ENCODE results near the gene MAPK7. TPM values are rescaled to one million over a fixed set of nuclear protein-coding genes. Genes with fewer than 3 reads are reported as not detected.
A peak's percentile ranks its signal among the peaks of the same experiment; 100 is the strongest.

The MAPK7 gene
- total and polyA plus RNA-seq, 2 experiments from 2014 or later = 21.2 to 28.6 TPM

DNA sequence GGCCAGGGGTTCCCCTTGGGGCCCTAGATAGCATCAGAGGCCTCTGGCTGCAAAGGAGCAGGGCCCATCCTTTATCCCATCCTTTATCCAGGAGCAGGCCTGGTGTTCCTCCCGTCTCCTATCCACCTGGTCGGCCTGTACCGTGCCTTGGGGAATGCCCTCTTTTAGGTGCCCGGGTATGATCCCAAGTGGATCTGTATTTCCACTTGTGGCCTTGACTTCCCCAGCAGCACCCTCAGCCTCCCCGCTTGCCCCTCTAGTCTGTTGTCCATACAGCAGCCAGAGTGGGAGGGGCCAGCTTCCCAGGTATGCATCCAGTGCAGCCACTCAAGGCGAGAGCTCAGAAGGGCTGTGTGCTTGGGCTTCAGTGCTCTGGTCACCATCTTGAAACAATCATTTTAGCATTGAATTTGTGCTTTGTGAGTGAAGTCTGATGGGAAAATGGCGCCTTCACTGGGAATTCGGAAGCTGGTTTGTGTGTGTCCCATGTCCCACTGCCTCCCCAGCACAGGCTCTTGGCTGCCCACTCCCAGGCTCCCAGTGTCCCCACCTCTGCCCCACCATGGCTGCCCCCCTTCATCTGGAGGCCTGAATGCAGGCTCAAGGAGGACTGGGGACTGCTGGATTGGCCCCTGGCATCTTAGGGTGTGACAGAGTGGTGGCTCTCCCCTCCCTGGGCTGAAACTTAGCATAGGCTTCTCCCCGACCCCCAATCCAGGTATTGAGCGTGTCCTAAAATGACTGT lies 29.5 kb downstream of the MAPK7 start:
- H3K79me2 ChIP-seq (ENCODE audit: insufficient read depth) = no peaks in the 10 kb centered on the region
- peaks cover 23% of the 10 kb centered on the region for H3K4me1 ChIP-seq (ENCODE audit: insufficient read depth)
- in situ Hi-C loops (cut with MboI) = no loop called here
- DNase-seq = no peak
- H2AFZ ChIP-seq = no peak overlapping the region
- TF ChIP-seq EZH2phosphoT487 (IDR thresholded peaks at IDR 0.05; ENCODE audit: insufficient read depth, low read depth) = no peak
- TF ChIP-seq EZH2 (IDR thresholded peaks at IDR 0.05; ENCODE audit: insufficient read depth, poor library complexity, severe bottlenecking) = no peak
- no peaks in the 10 kb centered on the region for H3K36me3 ChIP-seq (ENCODE audit: low read depth)
- no peak overlapping the region for H3K9ac ChIP-seq
- H3K4me2 ChIP-seq (ENCODE audit: unreplicated experiment) = no peak overlapping the region
- no peaks in the 10 kb centered on the region for H3K27me3 ChIP-seq (replicated peaks; ENCODE audit: insufficient read depth)
- no peaks in the 10 kb centered on the region for H3K9me3 ChIP-seq (ENCODE audit: low read depth)
- 96 to 98% methylated on average over 10 of the region's 10 CpGs for WGBS, 2 experiments (ENCODE audit: low coverage in 1 of 2, low lambda C conversion rate in 2 of 2, missing lambda C conversion rate in 2 of 2)
- no peak overlapping the region for H3K4me3 ChIP-seq
- H4K20me1 ChIP-seq (ENCODE audit: insufficient read depth) = no peaks in the 10 kb centered on the region
- H3F3A ChIP-seq (ENCODE audit: insufficient read depth) = peaks cover 17% of the 10 kb centered on the region
- no peaks in the 10 kb centered on the region for H3K9me2 ChIP-seq (ENCODE audit: insufficient read depth)
- H3K27ac ChIP-seq = no peak overlapping the region

DNA sequence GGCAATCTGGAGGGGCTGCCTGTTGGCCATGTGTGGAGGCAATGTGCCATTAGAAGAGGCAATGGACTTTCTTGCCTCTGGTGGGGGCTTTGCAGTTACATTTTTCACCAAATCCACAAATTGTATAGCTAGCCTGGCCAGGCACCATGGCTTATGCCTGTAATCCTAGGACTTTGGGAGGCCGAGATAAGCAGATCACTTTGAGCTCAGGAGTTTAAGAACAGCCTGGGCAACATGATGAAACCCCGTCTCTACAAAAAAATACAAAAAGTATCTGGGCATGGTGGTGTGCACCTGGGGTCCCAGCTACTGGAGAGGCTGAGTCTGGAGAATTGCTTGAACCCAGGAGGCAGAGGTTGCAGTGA lies 30.0 kb downstream of the MAPK7 start:
- no peak overlapping the region for H3K4me3 ChIP-seq
- in situ Hi-C loops (cut with MboI) = no loop called here
- no peaks in the 10 kb centered on the region for H3K9me3 ChIP-seq (ENCODE audit: low read depth)
- H2AFZ ChIP-seq = no peak overlapping the region
- peaks cover 23% of the 10 kb centered on the region for H3K4me1 ChIP-seq (ENCODE audit: insufficient read depth)
- no peak overlapping the region for H3K9ac ChIP-seq
- H3K9me2 ChIP-seq (ENCODE audit: insufficient read depth) = no peaks in the 10 kb centered on the region
- H3K27ac ChIP-seq = no peak overlapping the region
- H4K20me1 ChIP-seq (ENCODE audit: insufficient read depth) = no peaks in the 10 kb centered on the region
- H3F3A ChIP-seq (ENCODE audit: insufficient read depth) = peaks cover 17% of the 10 kb centered on the region
- no peaks in the 10 kb centered on the region for H3K79me2 ChIP-seq (ENCODE audit: insufficient read depth)
- H3K36me3 ChIP-seq (ENCODE audit: low read depth) = no peaks in the 10 kb centered on the region
- no peak overlapping the region for H3K4me2 ChIP-seq (ENCODE audit: unreplicated experiment)
- DNase-seq = no peak
- TF ChIP-seq EZH2phosphoT487 (IDR thresholded peaks at IDR 0.05; ENCODE audit: insufficient read depth, low read depth) (no peak), EZH2 (IDR thresholded peaks at IDR 0.05; ENCODE audit: insufficient read depth, poor library complexity, severe bottlenecking) (no peak)
- 87 to 95% methylated on average over 2 of the region's 2 CpGs for WGBS, 2 experiments (ENCODE audit: low coverage in 1 of 2, low lambda C conversion rate in 2 of 2, missing lambda C conversion rate in 2 of 2)
- H3K27me3 ChIP-seq (replicated peaks; ENCODE audit: insufficient read depth) = no peaks in the 10 kb centered on the region

DNA sequence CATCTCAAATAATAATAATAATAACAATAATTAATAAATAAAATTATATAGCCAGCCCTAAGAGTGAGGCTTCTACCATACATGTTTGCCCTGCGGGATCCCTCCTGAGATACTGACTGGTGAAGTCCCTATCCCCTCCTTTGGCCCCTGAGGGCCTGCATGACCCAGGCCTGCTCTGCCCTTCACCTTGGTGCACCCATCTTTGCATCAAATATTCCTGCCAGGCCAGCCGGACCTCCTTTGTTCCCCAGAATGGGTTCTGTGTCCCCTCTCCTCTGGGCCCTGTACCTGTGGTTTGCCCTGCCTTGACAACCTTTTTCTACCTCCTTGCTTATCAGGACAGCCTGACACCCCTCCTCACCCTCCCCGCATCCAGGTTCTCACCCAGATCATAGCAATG lies 30.8 kb downstream of the MAPK7 start:
- Histone ChIP-seq H3K9me2 (ENCODE audit: insufficient read depth) (no peaks in the 10 kb centered on the region), H3K4me1 (ENCODE audit: insufficient read depth) (peaks cover 23% of the 10 kb centered on the region), H3K4me2 (ENCODE audit: unreplicated experiment) (no peak overlapping the region), H4K20me1 (ENCODE audit: insufficient read depth) (no peaks in the 10 kb centered on the region), H3K4me3 (no peak overlapping the region), H3F3A (ENCODE audit: insufficient read depth) (peaks cover 17% of the 10 kb centered on the region), H3K27me3 (replicated peaks; ENCODE audit: insufficient read depth) (no peaks in the 10 kb centered on the region), H3K9ac (0 out of 2 replicates have a peak overlapping the region, but pooled peaks have one; percentile 5), H3K9me3 (ENCODE audit: low read depth) (no peaks in the 10 kb centered on the region), H2AFZ (no peak overlapping the region), H3K79me2 (ENCODE audit: insufficient read depth) (no peaks in the 10 kb centered on the region), H3K36me3 (ENCODE audit: low read depth) (no peaks in the 10 kb centered on the region), H3K27ac (peak overlapping the region; percentile 44; the same call in 1 of the 2 replicates)
- in situ Hi-C loops (cut with MboI) = no loop called here
- 84 to 86% methylated on average over 3 of the region's 3 CpGs for WGBS, 2 experiments (ENCODE audit: low coverage in 1 of 2, low lambda C conversion rate in 2 of 2, missing lambda C conversion rate in 2 of 2)
- DNase-seq = no peak
- no peak for TF ChIP-seq EZH2 (IDR thresholded peaks at IDR 0.05; ENCODE audit: insufficient read depth, poor library complexity, severe bottlenecking)
- no peak for TF ChIP-seq EZH2phosphoT487 (IDR thresholded peaks at IDR 0.05; ENCODE audit: insufficient read depth, low read depth)

DNA sequence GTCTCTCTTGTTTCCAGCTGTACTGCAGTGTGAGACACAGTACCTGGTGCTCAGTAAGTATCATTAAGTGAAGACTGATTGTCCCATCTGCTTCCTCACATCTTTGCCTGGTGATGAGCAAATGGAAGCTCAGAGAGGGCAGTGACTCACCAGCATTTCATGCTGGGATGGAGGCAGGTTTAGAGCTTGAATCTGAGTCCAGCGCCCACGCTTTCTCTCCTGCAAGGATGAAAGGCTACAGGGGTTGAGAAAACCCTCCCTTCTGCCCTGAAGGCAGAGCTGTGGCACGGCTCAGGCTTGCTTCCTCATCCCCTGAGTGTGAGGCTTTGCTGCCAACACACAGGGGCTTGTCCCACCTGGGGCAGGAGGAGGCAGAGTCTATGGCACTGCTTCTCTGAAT lies 31.2 kb downstream of the MAPK7 start:
- H3K27me3 ChIP-seq (replicated peaks; ENCODE audit: insufficient read depth) = no peaks in the 10 kb centered on the region
- H3K4me2 ChIP-seq (ENCODE audit: unreplicated experiment) = peak overlapping the region; percentile 48
- no peaks in the 10 kb centered on the region for H3K9me3 ChIP-seq (ENCODE audit: low read depth)
- peaks cover 23% of the 10 kb centered on the region for H3K4me1 ChIP-seq (ENCODE audit: insufficient read depth)
- H2AFZ ChIP-seq = no peak overlapping the region
- peak overlapping the region; percentile 61 for H3K27ac ChIP-seq
- no peak overlapping the region for H3K4me3 ChIP-seq
- WGBS, 2 experiments (ENCODE audit: low coverage in 1 of 2, low lambda C conversion rate in 2 of 2, missing lambda C conversion rate in 2 of 2) = 0 to 3% methylated on average over 3 of the region's 3 CpGs
- H3F3A ChIP-seq (ENCODE audit: insufficient read depth) = peaks cover 17% of the 10 kb centered on the region
- H3K79me2 ChIP-seq (ENCODE audit: insufficient read depth) = no peaks in the 10 kb centered on the region
- in situ Hi-C loops (cut with MboI) = no loop called here
- DNase-seq = peak; percentile 97
- H3K36me3 ChIP-seq (ENCODE audit: low read depth) = no peaks in the 10 kb centered on the region
- H3K9ac ChIP-seq = 0 out of 2 replicates have a peak overlapping the region, but pooled peaks have one; percentile 5
- no peaks in the 10 kb centered on the region for H3K9me2 ChIP-seq (ENCODE audit: insufficient read depth)
- H4K20me1 ChIP-seq (ENCODE audit: insufficient read depth) = no peaks in the 10 kb centered on the region
- no peak for TF ChIP-seq EZH2 (IDR thresholded peaks at IDR 0.05; ENCODE audit: insufficient read depth, poor library complexity, severe bottlenecking)
- TF ChIP-seq EZH2phosphoT487 (IDR thresholded peaks at IDR 0.05; ENCODE audit: insufficient read depth, low read depth) = no peak

Measured in GM23248 (cell line).